Measurements from ENCODE around the gene SUSD2. TPM values are rescaled to one million over a fixed set of nuclear protein-coding genes. Genes with fewer than 3 reads are reported as not detected.
"Not testable (repeated sequence)": the region's sequence is repeated elsewhere in the genome, so short reads cannot be mapped to it uniquely, and the experiment has no call there.

Gene SUSD2
- total RNA-seq, 1 experiment from 2014 or later = 1.1 TPM

DNA sequence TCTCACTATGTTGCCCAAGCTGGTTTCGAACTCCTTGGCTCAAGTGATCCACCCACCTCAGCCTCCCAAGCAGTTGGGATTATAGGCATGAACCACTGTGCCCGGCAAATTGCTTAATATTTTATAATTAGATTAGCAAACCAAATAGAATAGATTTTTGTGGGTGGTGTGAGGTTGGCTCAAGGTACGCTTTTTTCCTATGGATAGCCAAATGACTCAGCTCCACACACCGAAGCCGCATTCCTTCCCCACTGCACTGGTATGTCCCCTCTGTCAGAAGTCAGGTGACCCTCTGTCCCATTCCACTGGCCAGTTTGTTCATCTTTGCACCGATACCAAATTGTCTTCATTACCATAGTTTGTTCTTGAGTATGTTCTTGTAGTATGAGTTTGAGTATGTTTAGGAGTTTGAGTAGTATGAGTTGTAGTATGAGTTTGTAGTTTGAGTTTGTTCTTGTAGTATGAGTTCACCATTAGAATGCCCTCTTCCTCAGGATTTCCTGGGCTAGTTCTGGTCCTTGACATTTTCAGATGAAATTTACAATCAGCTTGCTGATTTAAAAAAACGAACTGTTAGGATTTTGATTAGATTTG, 19.4 kb downstream of the SUSD2 start (continued):
- TF ChIP-seq, protein P1, sequence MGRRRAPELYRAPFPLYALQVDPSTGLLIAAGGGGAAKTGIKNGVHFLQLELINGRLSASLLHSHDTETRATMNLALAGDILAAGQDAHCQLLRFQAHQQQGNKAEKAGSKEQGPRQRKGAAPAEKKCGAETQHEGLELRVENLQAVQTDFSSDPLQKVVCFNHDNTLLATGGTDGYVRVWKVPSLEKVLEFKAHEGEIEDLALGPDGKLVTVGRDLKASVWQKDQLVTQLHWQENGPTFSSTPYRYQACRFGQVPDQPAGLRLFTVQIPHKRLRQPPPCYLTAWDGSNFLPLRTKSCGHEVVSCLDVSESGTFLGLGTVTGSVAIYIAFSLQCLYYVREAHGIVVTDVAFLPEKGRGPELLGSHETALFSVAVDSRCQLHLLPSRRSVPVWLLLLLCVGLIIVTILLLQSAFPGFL (CRISPR knock-in tag; IDR thresholded peaks at IDR 0.05; ENCODE audit: borderline replicate concordance) = no peak
- no peak for TF ChIP-seq FOXK1 (CRISPR knock-in tag; IDR thresholded peaks at IDR 0.05)

DNA sequence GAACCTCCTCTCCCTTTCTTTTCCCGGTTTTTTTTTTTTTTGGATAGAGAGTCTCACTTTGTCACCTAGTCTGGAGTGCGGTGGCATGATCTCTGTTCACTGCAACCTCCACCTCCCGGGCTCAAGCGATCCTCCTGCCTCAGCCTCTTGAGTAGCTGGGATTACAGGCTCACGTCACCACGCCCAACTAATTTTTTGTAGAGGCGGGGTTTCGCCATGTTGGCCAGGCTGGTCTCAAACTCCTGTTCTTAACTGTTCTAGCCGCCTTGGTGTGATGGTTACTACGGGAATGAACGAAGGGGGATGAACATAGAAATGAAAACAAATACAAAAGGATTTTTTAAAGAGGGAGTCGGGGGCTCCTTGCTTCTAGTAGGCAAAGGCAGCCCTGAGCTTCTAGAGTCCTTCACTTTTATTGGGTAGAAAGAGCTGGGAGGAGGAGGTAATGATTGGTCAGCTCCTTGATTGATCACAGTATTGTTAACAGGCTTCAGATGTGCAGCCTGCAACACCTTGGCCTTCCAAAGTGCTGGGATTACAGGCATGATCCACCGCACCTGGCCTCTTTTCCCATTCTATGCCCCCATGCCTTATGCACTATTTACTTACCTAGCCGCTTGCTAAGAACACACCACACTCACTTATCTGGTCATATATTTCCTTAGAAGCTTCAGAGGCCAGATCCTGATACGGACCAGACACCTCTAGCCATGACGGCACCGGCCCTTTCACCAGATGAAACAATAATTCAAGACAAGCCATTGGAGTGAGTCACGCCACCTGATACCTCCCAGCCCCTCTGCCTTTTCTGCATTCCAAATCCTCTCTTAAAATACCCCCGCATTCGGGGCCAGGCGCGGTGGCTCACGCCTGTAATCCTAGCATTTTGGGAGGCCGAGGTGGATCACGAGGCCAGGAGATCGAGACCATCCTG, 20.7 kb downstream of the SUSD2 start:
- H3K27me3 Mint-ChIP-seq (ENCODE audit: low read depth) = peaks cover 4% of the 10 kb centered on the region; the same call in 1 of the 2 replicates
- TF ChIP-seq, protein P2, sequence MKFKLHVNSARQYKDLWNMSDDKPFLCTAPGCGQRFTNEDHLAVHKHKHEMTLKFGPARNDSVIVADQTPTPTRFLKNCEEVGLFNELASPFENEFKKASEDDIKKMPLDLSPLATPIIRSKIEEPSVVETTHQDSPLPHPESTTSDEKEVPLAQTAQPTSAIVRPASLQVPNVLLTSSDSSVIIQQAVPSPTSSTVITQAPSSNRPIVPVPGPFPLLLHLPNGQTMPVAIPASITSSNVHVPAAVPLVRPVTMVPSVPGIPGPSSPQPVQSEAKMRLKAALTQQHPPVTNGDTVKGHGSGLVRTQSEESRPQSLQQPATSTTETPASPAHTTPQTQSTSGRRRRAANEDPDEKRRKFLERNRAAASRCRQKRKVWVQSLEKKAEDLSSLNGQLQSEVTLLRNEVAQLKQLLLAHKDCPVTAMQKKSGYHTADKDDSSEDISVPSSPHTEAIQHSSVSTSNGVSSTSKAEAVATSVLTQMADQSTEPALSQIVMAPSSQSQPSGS (CRISPR knock-in tag; IDR thresholded peaks at IDR 0.05; ENCODE audit: borderline replicate concordance, low read depth) = no peak
- TF ChIP-seq, protein P1 (CRISPR knock-in tag; IDR thresholded peaks at IDR 0.05; ENCODE audit: borderline replicate concordance) = no peak
- no peak for TF ChIP-seq SMAD3 (CRISPR knock-in tag; IDR thresholded peaks at IDR 0.05; ENCODE audit: borderline replicate concordance)
- TF ChIP-seq, protein P3, sequence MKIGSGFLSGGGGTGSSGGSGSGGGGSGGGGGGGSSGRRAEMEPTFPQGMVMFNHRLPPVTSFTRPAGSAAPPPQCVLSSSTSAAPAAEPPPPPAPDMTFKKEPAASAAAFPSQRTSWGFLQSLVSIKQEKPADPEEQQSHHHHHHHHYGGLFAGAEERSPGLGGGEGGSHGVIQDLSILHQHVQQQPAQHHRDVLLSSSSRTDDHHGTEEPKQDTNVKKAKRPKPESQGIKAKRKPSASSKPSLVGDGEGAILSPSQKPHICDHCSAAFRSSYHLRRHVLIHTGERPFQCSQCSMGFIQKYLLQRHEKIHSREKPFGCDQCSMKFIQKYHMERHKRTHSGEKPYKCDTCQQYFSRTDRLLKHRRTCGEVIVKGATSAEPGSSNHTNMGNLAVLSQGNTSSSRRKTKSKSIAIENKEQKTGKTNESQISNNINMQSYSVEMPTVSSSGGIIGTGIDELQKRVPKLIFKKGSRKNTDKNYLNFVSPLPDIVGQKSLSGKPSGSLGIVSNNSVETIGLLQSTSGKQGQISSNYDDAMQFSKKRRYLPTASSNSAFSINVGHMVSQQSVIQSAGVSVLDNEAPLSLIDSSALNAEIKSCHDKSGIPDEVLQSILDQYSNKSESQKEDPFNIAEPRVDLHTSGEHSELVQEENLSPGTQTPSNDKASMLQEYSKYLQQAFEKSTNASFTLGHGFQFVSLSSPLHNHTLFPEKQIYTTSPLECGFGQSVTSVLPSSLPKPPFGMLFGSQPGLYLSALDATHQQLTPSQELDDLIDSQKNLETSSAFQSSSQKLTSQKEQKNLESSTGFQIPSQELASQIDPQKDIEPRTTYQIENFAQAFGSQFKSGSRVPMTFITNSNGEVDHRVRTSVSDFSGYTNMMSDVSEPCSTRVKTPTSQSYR (CRISPR knock-in tag; IDR thresholded peaks at IDR 0.05) = no peak
- TF ChIP-seq, protein P4, sequence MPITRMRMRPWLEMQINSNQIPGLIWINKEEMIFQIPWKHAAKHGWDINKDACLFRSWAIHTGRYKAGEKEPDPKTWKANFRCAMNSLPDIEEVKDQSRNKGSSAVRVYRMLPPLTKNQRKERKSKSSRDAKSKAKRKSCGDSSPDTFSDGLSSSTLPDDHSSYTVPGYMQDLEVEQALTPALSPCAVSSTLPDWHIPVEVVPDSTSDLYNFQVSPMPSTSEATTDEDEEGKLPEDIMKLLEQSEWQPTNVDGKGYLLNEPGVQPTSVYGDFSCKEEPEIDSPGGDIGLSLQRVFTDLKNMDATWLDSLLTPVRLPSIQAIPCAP (CRISPR knock-in tag; IDR thresholded peaks at IDR 0.05) = no peak
- TF ChIP-seq, protein P5, sequence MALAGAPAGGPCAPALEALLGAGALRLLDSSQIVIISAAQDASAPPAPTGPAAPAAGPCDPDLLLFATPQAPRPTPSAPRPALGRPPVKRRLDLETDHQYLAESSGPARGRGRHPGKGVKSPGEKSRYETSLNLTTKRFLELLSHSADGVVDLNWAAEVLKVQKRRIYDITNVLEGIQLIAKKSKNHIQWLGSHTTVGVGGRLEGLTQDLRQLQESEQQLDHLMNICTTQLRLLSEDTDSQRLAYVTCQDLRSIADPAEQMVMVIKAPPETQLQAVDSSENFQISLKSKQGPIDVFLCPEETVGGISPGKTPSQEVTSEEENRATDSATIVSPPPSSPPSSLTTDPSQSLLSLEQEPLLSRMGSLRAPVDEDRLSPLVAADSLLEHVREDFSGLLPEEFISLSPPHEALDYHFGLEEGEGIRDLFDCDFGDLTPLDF (CRISPR knock-in tag; IDR thresholded peaks at IDR 0.05) = no peak
- no peak for TF ChIP-seq SP1 (CRISPR knock-in tag; conservative IDR thresholded peaks at IDR 0.05)
- no peak for TF ChIP-seq ZNF317 (CRISPR knock-in tag; IDR thresholded peaks at IDR 0.05; ENCODE audit: borderline replicate concordance, low read depth)
- TF ChIP-seq SOX15 (CRISPR knock-in tag; IDR thresholded peaks at IDR 0.05) = no peak
- TF ChIP-seq NFE2L1 (CRISPR knock-in tag; IDR thresholded peaks at IDR 0.05) = no peak
- TF ChIP-seq, protein P6, sequence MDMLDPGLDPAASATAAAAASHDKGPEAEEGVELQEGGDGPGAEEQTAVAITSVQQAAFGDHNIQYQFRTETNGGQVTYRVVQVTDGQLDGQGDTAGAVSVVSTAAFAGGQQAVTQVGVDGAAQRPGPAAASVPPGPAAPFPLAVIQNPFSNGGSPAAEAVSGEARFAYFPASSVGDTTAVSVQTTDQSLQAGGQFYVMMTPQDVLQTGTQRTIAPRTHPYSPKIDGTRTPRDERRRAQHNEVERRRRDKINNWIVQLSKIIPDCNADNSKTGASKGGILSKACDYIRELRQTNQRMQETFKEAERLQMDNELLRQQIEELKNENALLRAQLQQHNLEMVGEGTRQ (CRISPR knock-in tag; IDR thresholded peaks at IDR 0.05) = no peak
- TF ChIP-seq SMAD4 (CRISPR knock-in tag; IDR thresholded peaks at IDR 0.05) = no peak
- no peak for TF ChIP-seq IRF2 (CRISPR knock-in tag; IDR thresholded peaks at IDR 0.05; ENCODE audit: borderline replicate concordance, low read depth)
- TF ChIP-seq FOXP1 (CRISPR knock-in tag; IDR thresholded peaks at IDR 0.05; ENCODE audit: borderline replicate concordance) = no peak
- TF ChIP-seq, protein P7, sequence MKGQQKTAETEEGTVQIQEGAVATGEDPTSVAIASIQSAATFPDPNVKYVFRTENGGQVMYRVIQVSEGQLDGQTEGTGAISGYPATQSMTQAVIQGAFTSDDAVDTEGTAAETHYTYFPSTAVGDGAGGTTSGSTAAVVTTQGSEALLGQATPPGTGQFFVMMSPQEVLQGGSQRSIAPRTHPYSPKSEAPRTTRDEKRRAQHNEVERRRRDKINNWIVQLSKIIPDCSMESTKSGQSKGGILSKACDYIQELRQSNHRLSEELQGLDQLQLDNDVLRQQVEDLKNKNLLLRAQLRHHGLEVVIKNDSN (CRISPR knock-in tag; IDR thresholded peaks at IDR 0.05) = no peak
- no peak for TF ChIP-seq MXD4 (CRISPR knock-in tag; IDR thresholded peaks at IDR 0.05; ENCODE audit: borderline replicate concordance)
- TF ChIP-seq ZNF263 (CRISPR knock-in tag; IDR thresholded peaks at IDR 0.05; ENCODE audit: low read depth) = no peak
- TF ChIP-seq, protein P8, sequence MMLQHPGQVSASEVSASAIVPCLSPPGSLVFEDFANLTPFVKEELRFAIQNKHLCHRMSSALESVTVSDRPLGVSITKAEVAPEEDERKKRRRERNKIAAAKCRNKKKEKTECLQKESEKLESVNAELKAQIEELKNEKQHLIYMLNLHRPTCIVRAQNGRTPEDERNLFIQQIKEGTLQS (CRISPR knock-in tag; conservative IDR thresholded peaks at IDR 0.05) = no peak
- H3K4me1 Mint-ChIP-seq = peaks cover 15% of the 10 kb centered on the region
- H3K27ac Mint-ChIP-seq = no peak overlapping the region
- ChIA-PET POLR2A (no interaction called here), CTCF (interaction anchor here (0.5 to 2.5 kb wide), 6 partner anchors 13 to 46 kb away, joined by 3 to 17 read pairs (median 4); no protein-coding TSS in a partner anchor)
- peaks cover 19% of the 10 kb centered on the region for H3K36me3 Mint-ChIP-seq
- ATAC-seq = no peak
- no peak for DNase-seq (ENCODE audit: low spot score)
- peaks cover 22% of the 10 kb centered on the region for H3K9me3 Mint-ChIP-seq
- H3K4me3 Mint-ChIP-seq = no peak overlapping the region

DNA sequence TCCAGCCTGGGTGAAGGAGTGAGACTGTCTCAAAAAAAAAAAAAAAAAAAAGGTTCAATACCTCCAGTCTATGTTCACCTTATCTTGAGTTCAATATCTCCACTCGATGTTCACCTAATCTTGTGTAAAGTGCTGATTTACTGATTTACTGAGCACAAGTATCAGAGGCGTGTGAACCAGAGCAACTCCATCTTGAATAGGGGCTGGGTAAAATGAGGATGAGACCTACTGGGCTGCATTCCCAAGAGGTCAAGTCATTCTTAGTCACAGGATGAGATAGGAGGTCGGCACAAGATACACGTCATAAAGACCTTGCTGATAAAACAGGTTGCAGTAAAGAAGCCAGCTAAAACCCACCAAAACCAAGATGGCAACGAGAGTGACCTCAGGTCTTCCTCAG, 22.6 kb downstream of the SUSD2 start:
- Mint-ChIP-seq H3K9me3 (peaks cover 22% of the 10 kb centered on the region), H3K36me3 (peaks cover 19% of the 10 kb centered on the region), H3K4me1 (peaks cover 28% of the 10 kb centered on the region)
- H3K27ac Mint-ChIP-seq; ATAC-seq; DNase-seq (ENCODE audit: low spot score); H3K4me3 Mint-ChIP-seq; POLR2A ChIA-PET; H3K27me3 Mint-ChIP-seq (ENCODE audit: low read depth): not testable (repeated sequence)
- CTCF ChIA-PET = interaction anchor here (1.4 kb wide), 1 partner anchor 27 kb away, joined by 3 read pairs; no protein-coding TSS in a partner anchor

Measured in WTC11 (cell line).